Measurements from ENCODE around the gene CHN1.
A peak's percentile ranks its signal among the peaks of the same experiment; 100 is the strongest.

The CHN1 gene

GRCh38 chr2:175004980-175005732 is at the start of gene CHN1:
CHN1 (minus strand) TSS chr2:175005381; CDS start chr2:175004912, 469 bp downstream.
- peak; percentile 60 for DNase-seq

DNA sequence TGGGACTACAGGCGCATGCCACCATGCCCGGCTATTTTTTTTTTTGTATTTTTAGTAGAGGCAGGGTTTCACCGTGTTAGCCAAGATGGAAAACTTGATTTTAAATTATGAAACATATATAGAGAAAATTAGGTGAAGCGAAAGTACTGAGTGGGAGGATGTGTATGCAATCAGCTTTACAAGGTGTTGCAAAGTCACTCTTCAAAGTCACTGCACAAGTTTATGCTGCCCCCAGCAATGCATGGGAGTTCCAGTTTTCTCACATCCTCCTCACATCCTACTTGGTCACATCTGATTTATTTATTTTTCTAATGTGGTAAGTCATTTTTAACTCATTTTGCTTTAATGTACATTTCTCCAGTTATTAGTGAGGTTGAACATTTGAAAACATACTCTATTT is 49.2 kb upstream of the CHN1 start:
- DNase-seq: no peak

DNA sequence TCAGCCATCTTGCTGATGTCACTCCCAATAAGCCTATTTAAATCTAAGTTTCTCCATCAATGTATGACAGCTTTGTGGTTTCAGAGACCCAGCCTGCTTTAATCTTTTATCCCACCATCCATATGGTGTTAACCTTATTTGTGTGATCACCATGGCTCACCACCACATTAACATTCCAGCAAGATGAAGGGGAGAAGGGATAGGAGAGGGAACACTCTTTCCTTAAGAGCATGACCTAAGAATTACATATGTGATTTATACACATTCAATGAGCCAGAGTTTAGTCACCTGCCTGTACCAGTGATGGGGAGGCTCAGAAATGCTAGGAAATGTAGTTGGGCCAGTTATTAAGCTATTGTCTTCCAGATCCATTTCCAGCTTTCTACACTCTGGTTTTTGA is 44.5 kb upstream of the CHN1 start:
- DNase-seq: no peak

GRCh38 chr2:175048275-175048674 is 43.1 kb upstream of the CHN1 start:
- no peak for DNase-seq

- DNase-seq: no peak
Measured at GRCh38 chr2:175039490-175039889, 34.3 kb upstream of the CHN1 start.

- no peak for DNase-seq
Measured at GRCh38 chr2:175039031-175039430, 33.9 kb upstream of the CHN1 start.

GRCh38 chr2:175037941-175038340 is 32.8 kb upstream of the CHN1 start:
- DNase-seq: no peak

DNA sequence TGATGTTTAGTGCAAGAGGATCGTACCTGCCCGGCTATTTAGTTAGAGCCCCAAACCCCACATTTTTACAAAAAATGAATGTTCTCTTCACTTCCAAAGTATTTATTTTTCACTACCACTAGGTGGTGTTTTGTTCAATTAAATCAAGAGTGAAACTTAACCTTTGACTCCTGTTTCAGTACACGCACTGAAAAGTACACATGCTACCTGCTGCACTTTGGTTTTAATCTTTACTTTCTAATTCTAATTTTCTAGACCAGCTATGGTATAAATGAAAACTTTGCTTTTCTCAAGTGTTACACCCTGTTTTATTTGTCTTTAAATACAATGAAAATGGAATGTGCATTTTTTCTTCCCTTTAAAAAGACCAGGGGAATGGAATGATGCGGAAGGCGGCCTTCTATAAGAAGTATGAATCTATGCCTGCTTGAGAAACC is 31.4 kb upstream of the CHN1 start:
- no peak for DNase-seq

- no peak for DNase-seq
Measured at GRCh38 chr2:175035806-175036205, 30.6 kb upstream of the CHN1 start.

DNA sequence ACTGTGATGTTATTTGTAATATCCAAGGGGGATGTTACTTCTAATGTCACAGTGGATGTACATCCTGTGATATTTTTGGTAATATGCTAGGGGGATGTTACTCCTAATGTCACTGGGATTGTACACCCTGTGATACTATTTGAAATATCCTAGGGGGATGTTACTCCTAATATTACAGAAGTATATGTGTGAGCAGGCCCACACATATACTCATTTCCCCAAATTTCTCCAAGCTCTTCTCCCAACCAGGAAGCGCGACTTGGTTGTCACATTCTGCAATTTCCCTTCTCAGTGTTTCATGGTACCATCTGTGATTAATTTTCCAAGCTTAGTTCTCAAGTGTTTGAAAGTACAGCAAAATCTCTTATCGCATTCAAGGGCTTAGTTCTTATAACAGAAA is 29.5 kb upstream of the CHN1 start:
- no peak for DNase-seq

DNA sequence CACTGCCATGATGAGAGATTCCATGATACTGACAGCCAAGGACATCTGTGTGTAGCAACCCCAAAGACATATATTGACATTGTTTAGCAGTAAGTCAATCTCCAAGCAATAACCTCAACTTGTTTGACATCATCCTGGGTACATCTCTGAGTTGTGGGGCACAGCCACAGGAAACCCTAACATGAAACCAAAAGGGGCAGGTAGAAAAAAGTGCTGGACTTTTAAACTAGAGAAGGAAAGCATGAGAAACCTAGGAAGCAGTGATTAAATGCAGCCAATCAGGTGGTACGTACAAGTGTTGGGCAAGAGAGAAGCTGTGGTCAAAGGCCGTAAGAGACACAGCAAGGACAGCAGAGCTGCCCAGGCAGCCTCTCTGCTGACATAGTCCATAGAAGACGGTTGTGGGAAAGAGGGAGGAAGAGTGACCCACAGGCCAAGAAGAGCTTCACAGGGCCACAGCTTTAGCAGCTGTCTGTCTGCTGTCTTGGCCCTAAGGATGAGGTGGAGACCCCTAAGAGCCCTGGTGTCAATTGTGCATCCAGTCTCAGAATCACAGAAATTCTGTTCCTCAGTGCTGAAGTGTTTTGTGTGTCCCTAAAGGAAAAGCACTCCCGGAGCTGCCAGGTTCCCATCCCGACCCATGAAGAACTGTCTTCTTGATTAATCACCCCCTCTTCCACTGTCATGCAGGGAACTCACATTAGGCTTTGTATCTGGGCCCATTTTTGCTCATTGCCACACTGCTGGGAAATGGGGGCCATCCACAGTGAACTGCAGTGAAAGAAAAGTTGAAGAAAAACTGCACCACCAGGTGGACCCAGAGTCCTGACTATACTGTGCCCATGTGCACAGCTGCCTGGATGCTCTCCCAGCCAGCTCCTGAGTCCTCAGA is 25.4 kb upstream of the CHN1 start:
- peak; percentile 8 for DNase-seq

DNA sequence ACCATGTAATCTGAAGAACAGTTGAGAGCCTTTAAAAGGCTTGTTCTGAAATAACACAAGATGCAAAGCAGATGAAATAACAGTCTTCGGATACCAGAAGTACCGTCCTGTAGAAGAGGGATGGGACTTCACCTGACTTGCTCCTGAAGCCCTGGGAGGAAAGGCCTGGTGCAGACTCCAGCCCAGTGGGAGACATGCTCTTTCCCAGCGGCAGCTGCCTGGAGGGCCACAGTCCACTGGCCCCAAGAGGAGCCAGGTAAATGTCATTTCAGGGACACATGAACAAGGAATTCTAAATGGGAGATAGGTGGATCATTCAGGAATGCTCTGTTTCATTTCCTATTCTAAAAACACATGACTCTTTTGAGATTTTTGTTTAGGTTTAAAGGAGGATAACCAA is 22.6 kb upstream of the CHN1 start:
- no peak for DNase-seq

GRCh38 chr2:175026385-175026784 is 21.2 kb upstream of the CHN1 start:
- DNase-seq: no peak

- no peak for DNase-seq
Measured at GRCh38 chr2:175025946-175026345, 20.8 kb upstream of the CHN1 start.

- no peak for DNase-seq
Measured at GRCh38 chr2:175025233-175025632, 20.1 kb upstream of the CHN1 start.

GRCh38 chr2:175022923-175023322 is 17.7 kb upstream of the CHN1 start:
- no peak for DNase-seq

DNA sequence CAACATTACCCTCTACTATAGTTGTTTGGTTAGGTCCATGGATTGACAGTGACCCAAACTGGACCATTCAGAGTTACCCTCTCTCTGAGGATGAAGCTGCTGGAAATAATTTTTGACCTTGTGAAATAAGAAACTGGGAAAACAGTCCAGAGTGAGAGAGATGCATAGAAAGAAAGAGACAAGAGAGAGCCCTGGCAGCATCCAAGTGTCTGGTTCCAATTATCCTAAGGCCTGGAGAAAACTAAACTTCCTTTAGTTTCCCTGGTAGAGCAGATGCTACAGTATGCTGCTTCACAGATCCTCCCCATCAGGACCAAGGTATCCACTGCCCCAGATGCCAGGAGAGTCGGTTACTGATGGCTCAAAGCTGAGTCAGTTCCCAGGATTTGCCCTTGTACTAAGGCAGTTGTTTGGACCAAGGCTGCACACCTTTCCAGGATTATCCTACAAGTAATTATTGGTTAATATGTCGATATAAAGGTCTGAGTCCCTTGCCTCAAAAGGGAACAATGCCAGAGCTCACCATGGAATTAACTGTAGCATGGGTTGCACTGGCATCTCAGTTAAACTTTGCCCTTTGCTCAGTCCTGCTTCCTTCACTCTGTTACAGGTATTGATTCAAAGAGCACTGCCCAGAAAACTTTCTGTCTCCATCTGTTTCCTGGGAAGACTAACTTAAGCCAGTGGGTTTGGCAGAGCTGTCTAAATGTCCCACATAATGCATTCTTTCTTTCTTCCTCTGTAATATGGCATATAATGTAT is 14.6 kb upstream of the CHN1 start:
- DNase-seq: no peak

DNA sequence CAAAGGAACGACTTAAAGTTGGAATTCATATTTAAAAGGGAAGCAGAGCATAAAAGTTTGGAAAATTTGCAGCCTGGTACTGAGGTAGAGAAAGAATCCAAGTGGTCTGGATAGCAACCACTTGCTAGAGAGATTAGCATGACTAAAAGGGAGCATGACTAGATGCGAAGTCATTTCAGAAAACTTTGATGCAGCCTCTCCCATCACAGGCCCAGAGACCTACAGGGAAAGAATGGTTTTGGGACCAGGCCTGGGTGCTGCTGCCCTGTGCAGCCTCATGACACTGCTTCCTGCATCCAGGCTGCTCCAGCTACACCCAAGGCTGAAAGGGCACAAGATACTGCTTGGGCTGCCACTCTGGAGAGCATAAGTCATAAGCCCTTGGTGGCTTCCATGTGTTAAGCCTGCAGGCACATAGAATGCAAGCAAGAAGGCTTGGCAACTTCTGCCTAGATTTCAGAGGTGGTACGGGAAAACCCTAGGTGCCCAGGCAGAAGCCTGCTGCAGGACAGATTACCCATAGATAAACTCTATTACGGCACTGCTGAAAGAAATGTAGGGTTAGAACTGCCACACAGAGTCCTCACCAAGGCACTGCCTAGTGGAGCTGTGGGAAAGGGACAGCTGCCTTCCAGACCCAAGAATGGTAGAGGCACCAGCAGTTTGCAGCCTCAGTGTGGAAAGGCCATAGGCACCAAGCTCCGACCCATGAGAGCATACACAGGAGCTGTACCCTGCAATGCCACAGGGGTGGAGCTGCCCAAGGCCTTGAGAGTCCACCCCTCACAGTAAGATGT is 12.6 kb upstream of the CHN1 start:
- DNase-seq: no peak

- DNase-seq: no peak
Measured at GRCh38 chr2:175015340-175015739, 10.2 kb upstream of the CHN1 start.

GRCh38 chr2:175012516-175012915 is 7.3 kb upstream of the CHN1 start:
- DNase-seq: no peak

DNA sequence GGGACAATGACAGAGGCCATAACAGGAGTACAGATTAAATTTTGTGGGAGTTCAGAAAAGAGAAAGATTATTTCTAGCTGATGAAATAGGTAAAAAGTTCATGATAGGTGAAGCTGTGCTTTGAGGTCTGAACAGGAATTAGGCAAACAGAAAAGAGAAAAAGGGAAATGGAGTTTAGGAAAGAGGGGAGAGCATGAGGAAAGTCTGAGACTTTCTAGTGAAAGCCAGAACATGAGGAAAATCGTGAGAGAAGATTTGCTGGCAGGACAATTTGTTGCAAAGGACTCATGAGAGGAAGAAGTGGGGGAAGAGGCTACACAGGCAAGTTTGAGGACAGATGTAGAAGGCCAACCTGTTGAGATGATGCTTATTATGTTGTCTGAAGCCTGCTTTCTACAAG is 6.3 kb upstream of the CHN1 start:
- no peak for DNase-seq

DNA sequence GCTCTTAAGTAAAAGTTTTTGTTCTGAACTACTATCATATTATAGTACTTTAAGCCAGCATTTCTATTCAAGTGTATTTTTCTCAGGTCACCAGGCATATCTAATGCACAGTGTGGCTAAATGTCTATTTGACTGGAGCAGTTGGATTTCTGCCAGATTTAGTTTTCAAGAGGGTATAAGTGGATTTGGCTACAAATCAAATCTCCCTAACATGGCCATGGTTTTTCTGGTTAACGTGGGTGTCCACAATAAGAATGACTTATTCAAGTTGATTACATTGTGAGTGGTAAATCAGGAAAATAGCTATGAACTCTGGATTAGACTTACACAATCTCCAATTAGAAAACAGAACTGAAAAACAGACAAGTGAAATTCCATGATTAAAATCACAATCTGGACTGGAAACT is 5.7 kb upstream of the CHN1 start:
- no peak for DNase-seq

Measured in stimulated activated CD4-positive, alpha-beta T cell treated with anti-CD3 and anti-CD28 coated beads, Interleukin-1b, Interleukin-23, amount 100 ng/mL, for 48 hours (primary cell).